ENCODE measurements around the gene ARFGAP1.

GRCh38 chr20:63276956-63277355 is 4.3 kb downstream of the ARFGAP1 start:
- TF ChIP-seq CTCF (IDR thresholded peaks at IDR 0.05) = no peak
- TF ChIP-seq CREM (CRISPR knock-in tag; IDR thresholded peaks at IDR 0.05) = no peak
- no peak for TF ChIP-seq E2F1 (CRISPR knock-in tag; IDR thresholded peaks at IDR 0.05)
- TF ChIP-seq ZNF121 (CRISPR knock-in tag; IDR thresholded peaks at IDR 0.05) = no peak
